Endodermal cell (in vitro differentiated cells): ENCODE results near the gene ITSN1. TPM values are rescaled to one million over a fixed set of nuclear protein-coding genes. Genes with fewer than 3 reads are reported as not detected.

Source experiments
- DNase-seq: peaks from one replicate; pipeline ENCODE4 v3.0.0-alpha.2; 2017
- H3K27ac ChIP-seq: 2 replicates; pipeline ENCODE4 v1.5.1; 2013; ENCODE audit warnings: mild to moderate bottlenecking, low read depth, low read length, moderate library complexity
- H3K27me3 ChIP-seq: 2 replicates; pipeline ENCODE4 v1.6.1; 2013; ENCODE audit warnings: mild to moderate bottlenecking, low read length, moderate library complexity; ENCODE audit not compliant: insufficient read depth, control insufficient read depth, poor library complexity, severe bottlenecking
- H3K36me3 ChIP-seq: 2 replicates; pipeline ENCODE4 v1.7.0; 2013; ENCODE audit warnings: mild to moderate bottlenecking, low read length, moderate library complexity; ENCODE audit not compliant: control insufficient read depth, insufficient read depth
- H3K4me1 ChIP-seq: one replicate; pipeline ENCODE4 v1.7.0; 2013; ENCODE audit warnings: low read length; ENCODE audit not compliant: control insufficient read depth, insufficient read depth
- H3K4me3 ChIP-seq: 2 replicates; pipeline ENCODE4 v1.5.1; 2013; ENCODE audit warnings: mild to moderate bottlenecking, low read length, moderate library complexity
- H3K9ac ChIP-seq: 2 replicates; pipeline ENCODE4 v1.6.1; 2013; ENCODE audit warnings: mild to moderate bottlenecking, low read length, moderate library complexity; ENCODE audit not compliant: poor library complexity, severe bottlenecking; ENCODE audit errors: extremely low read depth
- H3K9me3 ChIP-seq: 2 replicates; pipeline ENCODE4 v1.6.1; 2013; ENCODE audit warnings: mild to moderate bottlenecking, low read length, moderate library complexity; ENCODE audit not compliant: control insufficient read depth
- H3K27ac Mint-ChIP-seq: 2 replicates; pipeline ENCODE4 v1.8.0; 2020; ENCODE audit warnings: mixed read lengths
- H3K27me3 Mint-ChIP-seq: 2 replicates; pipeline ENCODE4 v1.8.0; 2021; ENCODE audit warnings: mild to moderate bottlenecking, mixed read lengths; ENCODE audit not compliant: insufficient read depth
- H3K36me3 Mint-ChIP-seq: 2 replicates; pipeline ENCODE4 v1.8.0; 2020; ENCODE audit warnings: low read depth, mixed read lengths
- H3K4me1 Mint-ChIP-seq: 2 replicates; pipeline ENCODE4 v1.8.0; 2020; ENCODE audit warnings: mixed read lengths
- H3K4me3 Mint-ChIP-seq: 2 replicates; pipeline ENCODE4 v1.8.0; 2020; ENCODE audit warnings: mild to moderate bottlenecking, moderate library complexity, mixed read lengths
- H3K9me3 Mint-ChIP-seq: 2 replicates; pipeline ENCODE4 v1.8.0; 2020; ENCODE audit warnings: mild to moderate bottlenecking, mixed read lengths
- CTCF ChIP-seq: fragments of 200-600 bp; sonication (generic); conservative IDR thresholded peaks from 2 replicates; pipeline ENCODE4 v1.5.0; 2021; ENCODE audit warnings: antibody characterized with exemption, mild to moderate bottlenecking
- whole genome bisulfite sequencing, 2 experiments: methylation state at CpG; one replicate each; pipeline versions ENCODE4 v1.1.5 to v1.1.7; 2013; ENCODE audit warnings: missing lambda C conversion rate in 2 of 2, mixed read lengths in 1 of 2; ENCODE audit not compliant: insufficient coverage in 1 of 2, insufficient read length in 1 of 2; 5-methylcytosine and 5-hydroxymethylcytosine counted together
- total RNA-seq, 2 donors: library from RNA; stranded (reverse); fragmentation: NEBNext Ultra II Directional in 1 of 2; extraction: Animal tissue kit (Norgen Biotek cat#: 25700) in 1 of 2; gene quantifications; 2 replicates in 1 of 2; 3 replicates in 1 of 2; pipeline ENCODE4 v1.2.1, GENCODE V29; 2021

ITSN1 gene
- total RNA-seq, 2 donors from 2014 or later = 89.6 to 104 TPM

GRCh38 chr21:33871171-33871570 is 228.9 kb downstream of the ITSN1 start:
- Mint-ChIP-seq H3K4me1 (no peaks in the 10 kb centered on the region), H3K36me3 (no peaks in the 10 kb centered on the region), H3K4me3 (no peak overlapping the region), H3K27me3 (no peaks in the 10 kb centered on the region), H3K9me3 (peaks cover 8% of the 10 kb centered on the region), H3K27ac (no peak overlapping the region)
- Histone ChIP-seq H3K36me3 (no peaks in the 10 kb centered on the region), H3K4me1 (no peaks in the 10 kb centered on the region), H3K27ac (no peak overlapping the region), H3K9me3 (no peaks in the 10 kb centered on the region), H3K4me3 (no peak overlapping the region), H3K27me3 (no peaks in the 10 kb centered on the region), H3K9ac (no peak overlapping the region)
- no peak for TF ChIP-seq CTCF
- DNase-seq = no peak
- WGBS, 2 experiments = 95 to 100% methylated on average over 4 of the region's 5 CpGs

GRCh38 chr21:33872881-33873515 is 230.7 kb downstream of the ITSN1 start:
- H3K4me3 ChIP-seq = no peak overlapping the region
- no peaks in the 10 kb centered on the region for H3K9me3 ChIP-seq
- no peak overlapping the region for H3K9ac ChIP-seq
- Mint-ChIP-seq H3K4me1 (no peaks in the 10 kb centered on the region), H3K36me3 (no peaks in the 10 kb centered on the region), H3K4me3 (no peak overlapping the region), H3K27ac (no peak overlapping the region), H3K9me3 (peaks cover 8% of the 10 kb centered on the region), H3K27me3 (no peaks in the 10 kb centered on the region)
- no peaks in the 10 kb centered on the region for H3K36me3 ChIP-seq
- no peaks in the 10 kb centered on the region for H3K4me1 ChIP-seq
- no peak overlapping the region for H3K27ac ChIP-seq
- WGBS, 2 experiments = 93% methylated on average over 4 of the region's 4 CpGs
- TF ChIP-seq CTCF = no peak
- no peak for DNase-seq
- no peaks in the 10 kb centered on the region for H3K27me3 ChIP-seq

- Histone ChIP-seq H3K27ac (no peak overlapping the region), H3K4me1 (no peaks in the 10 kb centered on the region), H3K27me3 (no peaks in the 10 kb centered on the region), H3K9ac (no peak overlapping the region), H3K36me3 (no peaks in the 10 kb centered on the region), H3K9me3 (no peaks in the 10 kb centered on the region), H3K4me3 (no peak overlapping the region)
- no peak for TF ChIP-seq CTCF
- Mint-ChIP-seq H3K9me3 (peaks cover 5% of the 10 kb centered on the region), H3K36me3 (no peaks in the 10 kb centered on the region), H3K27me3 (no peaks in the 10 kb centered on the region), H3K4me3 (no peak overlapping the region), H3K27ac (no peak overlapping the region), H3K4me1 (no peaks in the 10 kb centered on the region)
- WGBS, 2 experiments = 96 to 100% methylated on average over 7 of the region's 7 CpGs
- DNase-seq = no peak
These were observed 231.9 kb downstream of the ITSN1 start for GRCh38 chr21:33874161-33874560.
